ENCODE results near the gene ERC1.

ERC1 gene

GRCh38 chr12:1059162-1059561, 68.1 kb downstream of the ERC1 start:
- Histone ChIP-seq H3K4me3 (no peak overlapping the region), H3K27ac (no peak overlapping the region), H3K9ac (ENCODE audit: insufficient read length) (no peak overlapping the region), H3K9me3 (ENCODE audit: low read depth, low read length) (peaks cover 18% of the 10 kb centered on the region; the same call in 1 of the 2 replicates), H3K36me3 (ENCODE audit: insufficient read depth, low read length) (0 out of 2 replicates have a peak, but pooled peaks cover 3% of the 10 kb centered on the region)
- TF ChIP-seq FOXP2 (optimal IDR thresholded peaks at IDR 0.05; ENCODE audit: control extremely low read depth, extremely low read length, insufficient read depth) (no peak), POLR2AphosphoS5 (IDR thresholded peaks at IDR 0.05; ENCODE audit: borderline replicate concordance, low read depth, low read length) (no peak), EZH2 (IDR thresholded peaks at IDR 0.05) (no peak)
- no peak for DNase-seq (ENCODE audit: low read depth, low spot score)

GRCh38 chr12:1063852-1064251, 72.8 kb downstream of the ERC1 start:
- DNase-seq (ENCODE audit: low read depth, low spot score) = no peak
- no peak overlapping the region for H3K4me3 ChIP-seq
- TF ChIP-seq EZH2 (IDR thresholded peaks at IDR 0.05) (no peak), POLR2AphosphoS5 (IDR thresholded peaks at IDR 0.05; ENCODE audit: borderline replicate concordance, low read depth, low read length) (no peak), FOXP2 (optimal IDR thresholded peaks at IDR 0.05; ENCODE audit: control extremely low read depth, extremely low read length, insufficient read depth) (no peak)
- no peak overlapping the region for H3K27ac ChIP-seq
- H3K9me3 ChIP-seq (ENCODE audit: low read depth, low read length) = peaks cover 10% of the 10 kb centered on the region; the same call in 1 of the 2 replicates
- H3K36me3 ChIP-seq (ENCODE audit: insufficient read depth, low read length) = 0 out of 2 replicates have a peak, but pooled peaks cover 3% of the 10 kb centered on the region
- H3K9ac ChIP-seq (ENCODE audit: insufficient read length) = no peak overlapping the region

- Histone ChIP-seq H3K4me3 (no peak overlapping the region), H3K9me3 (ENCODE audit: low read depth, low read length) (peaks cover 10% of the 10 kb centered on the region; the same call in 1 of the 2 replicates), H3K27ac (no peak overlapping the region), H3K36me3 (ENCODE audit: insufficient read depth, low read length) (no peaks in the 10 kb centered on the region), H3K9ac (ENCODE audit: insufficient read length) (no peak overlapping the region)
- no peak for DNase-seq (ENCODE audit: low read depth, low spot score)
- TF ChIP-seq FOXP2 (optimal IDR thresholded peaks at IDR 0.05; ENCODE audit: control extremely low read depth, extremely low read length, insufficient read depth) = no peak
- TF ChIP-seq EZH2 (IDR thresholded peaks at IDR 0.05) = no peak
- TF ChIP-seq POLR2AphosphoS5 (IDR thresholded peaks at IDR 0.05; ENCODE audit: borderline replicate concordance, low read depth, low read length) = no peak
These were observed 73.3 kb downstream of the ERC1 start for GRCh38 chr12:1064317-1064716.

- TF ChIP-seq EZH2 (IDR thresholded peaks at IDR 0.05) = no peak
- TF ChIP-seq FOXP2 (optimal IDR thresholded peaks at IDR 0.05; ENCODE audit: control extremely low read depth, extremely low read length, insufficient read depth) = no peak
- no peak for TF ChIP-seq POLR2AphosphoS5 (IDR thresholded peaks at IDR 0.05; ENCODE audit: borderline replicate concordance, low read depth, low read length)
- H3K27ac ChIP-seq = no peak overlapping the region
- no peak overlapping the region for H3K9ac ChIP-seq (ENCODE audit: insufficient read length)
- no peak for DNase-seq (ENCODE audit: low read depth, low spot score)
- no peak overlapping the region for H3K4me3 ChIP-seq
- H3K9me3 ChIP-seq (ENCODE audit: low read depth, low read length) = peaks cover 5% of the 10 kb centered on the region; the same call in 1 of the 2 replicates
- H3K36me3 ChIP-seq (ENCODE audit: insufficient read depth, low read length) = no peaks in the 10 kb centered on the region
These were observed 74.6 kb downstream of the ERC1 start for GRCh38 chr12:1065629-1066028.

GRCh38 chr12:1069846-1070245, 78.8 kb downstream of the ERC1 start:
- Histone ChIP-seq H3K9me3 (ENCODE audit: low read depth, low read length) (no peaks in the 10 kb centered on the region), H3K9ac (ENCODE audit: insufficient read length) (no peak overlapping the region), H3K36me3 (ENCODE audit: insufficient read depth, low read length) (no peaks in the 10 kb centered on the region), H3K4me3 (no peak overlapping the region), H3K27ac (no peak overlapping the region)
- no peak for TF ChIP-seq EZH2 (IDR thresholded peaks at IDR 0.05)
- TF ChIP-seq POLR2AphosphoS5 (IDR thresholded peaks at IDR 0.05; ENCODE audit: borderline replicate concordance, low read depth, low read length) = no peak
- TF ChIP-seq FOXP2 (optimal IDR thresholded peaks at IDR 0.05; ENCODE audit: control extremely low read depth, extremely low read length, insufficient read depth) = no peak
- DNase-seq (ENCODE audit: low read depth, low spot score) = no peak

- DNase-seq (ENCODE audit: low read depth, low spot score) = no peak
- Histone ChIP-seq H3K27ac (no peak overlapping the region), H3K9ac (ENCODE audit: insufficient read length) (no peak overlapping the region), H3K4me3 (no peak overlapping the region), H3K9me3 (ENCODE audit: low read depth, low read length) (no peaks in the 10 kb centered on the region), H3K36me3 (ENCODE audit: insufficient read depth, low read length) (no peaks in the 10 kb centered on the region)
- TF ChIP-seq EZH2 (IDR thresholded peaks at IDR 0.05) (no peak), POLR2AphosphoS5 (IDR thresholded peaks at IDR 0.05; ENCODE audit: borderline replicate concordance, low read depth, low read length) (no peak)
These were observed 80.2 kb downstream of the ERC1 start for GRCh38 chr12:1071182-1071581.

- Histone ChIP-seq H3K4me3 (no peak overlapping the region), H3K9ac (ENCODE audit: insufficient read length) (no peak overlapping the region), H3K27ac (no peak overlapping the region), H3K36me3 (ENCODE audit: insufficient read depth, low read length) (no peaks in the 10 kb centered on the region), H3K9me3 (ENCODE audit: low read depth, low read length) (no peaks in the 10 kb centered on the region)
- no peak for DNase-seq (ENCODE audit: low read depth, low spot score)
- no peak for TF ChIP-seq FOXP2 (optimal IDR thresholded peaks at IDR 0.05; ENCODE audit: control extremely low read depth, extremely low read length, insufficient read depth)
- no peak for TF ChIP-seq POLR2AphosphoS5 (IDR thresholded peaks at IDR 0.05; ENCODE audit: borderline replicate concordance, low read depth, low read length)
- TF ChIP-seq EZH2 (IDR thresholded peaks at IDR 0.05) = no peak
These were observed 82.6 kb downstream of the ERC1 start for GRCh38 chr12:1073652-1074051.

- TF ChIP-seq POLR2AphosphoS5 (IDR thresholded peaks at IDR 0.05; ENCODE audit: borderline replicate concordance, low read depth, low read length) = no peak
- no peak for TF ChIP-seq EZH2 (IDR thresholded peaks at IDR 0.05)
- TF ChIP-seq FOXP2 (optimal IDR thresholded peaks at IDR 0.05; ENCODE audit: control extremely low read depth, extremely low read length, insufficient read depth) = no peak
These were observed 86.2 kb downstream of the ERC1 start for GRCh38 chr12:1077036-1077803.

More at GRCh38 chr12:1077036-1077803, 86.2 kb downstream of the ERC1 start:
- Histone ChIP-seq H3K9me3 (ENCODE audit: low read depth, low read length) (no peaks in the 10 kb centered on the region), H3K36me3 (ENCODE audit: insufficient read depth, low read length) (no peaks in the 10 kb centered on the region), H3K4me3 (no peak overlapping the region), H3K9ac (ENCODE audit: insufficient read length) (no peak overlapping the region), H3K27ac (no peak overlapping the region; the same call in 1 of the 2 replicates)
- no peak for DNase-seq (ENCODE audit: low read depth, low spot score)
